ENCODE measurements around the gene SMIM35. TPM values are rescaled to one million over a fixed set of nuclear protein-coding genes. Genes with fewer than 3 reads are reported as not detected.

The SMIM35 gene
- under 1 TPM; 0.08 to 0.29 (median 0.13) TPM for polyA plus RNA-seq (ENCODE audit: insufficient read length in 4 of 4)

DNA sequence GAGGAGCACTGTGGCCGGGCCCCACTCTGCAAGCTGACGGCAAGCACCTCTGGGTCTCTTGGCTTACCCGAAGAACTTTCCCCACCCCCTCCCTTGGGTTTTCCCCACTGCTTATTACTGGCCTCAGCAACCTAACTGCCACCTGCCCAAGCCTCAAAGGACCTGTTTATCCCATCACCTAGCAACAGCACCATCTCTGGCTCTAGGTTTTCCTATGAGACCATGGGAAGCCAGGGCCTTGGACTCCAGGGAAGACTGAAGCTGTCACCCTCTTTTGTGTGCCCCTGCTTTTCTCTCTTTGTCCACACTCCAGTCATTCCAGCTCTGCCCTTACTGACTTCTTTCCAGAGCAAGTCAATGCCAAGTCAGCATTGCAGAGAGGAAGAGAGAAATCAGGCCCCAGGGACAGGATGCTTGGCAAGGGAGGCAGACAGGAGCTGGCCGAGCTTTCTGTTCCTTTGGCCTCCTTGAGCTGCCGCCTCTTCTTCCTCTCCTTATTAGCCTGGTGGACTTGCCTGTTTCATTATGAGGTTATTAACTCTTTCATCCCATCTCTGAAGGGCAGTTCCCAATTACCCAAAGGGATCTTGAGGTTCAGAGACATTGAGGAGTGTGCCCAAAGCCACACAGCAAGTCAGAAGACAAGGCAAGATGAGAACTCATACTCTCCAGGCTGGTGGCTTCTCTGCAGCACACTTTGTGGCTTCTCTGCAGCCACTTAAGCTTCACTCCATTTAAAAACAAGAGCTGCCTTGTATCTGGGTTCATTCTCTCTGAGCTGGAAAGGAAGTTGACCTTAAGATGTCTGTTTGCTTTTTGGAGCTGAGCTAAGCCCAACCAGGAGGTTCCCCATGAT lies at the start of gene SMIM35:
Gene SMIM35, minus strand, starts transcription at position 51 of the 856 bp plus-strand sequence. CDS start 206 bp downstream, outside the sequence.
- no peak for DNase-seq (ENCODE audit: low read depth in 4 of 4, low spot score in 3 of 4)

DNA sequence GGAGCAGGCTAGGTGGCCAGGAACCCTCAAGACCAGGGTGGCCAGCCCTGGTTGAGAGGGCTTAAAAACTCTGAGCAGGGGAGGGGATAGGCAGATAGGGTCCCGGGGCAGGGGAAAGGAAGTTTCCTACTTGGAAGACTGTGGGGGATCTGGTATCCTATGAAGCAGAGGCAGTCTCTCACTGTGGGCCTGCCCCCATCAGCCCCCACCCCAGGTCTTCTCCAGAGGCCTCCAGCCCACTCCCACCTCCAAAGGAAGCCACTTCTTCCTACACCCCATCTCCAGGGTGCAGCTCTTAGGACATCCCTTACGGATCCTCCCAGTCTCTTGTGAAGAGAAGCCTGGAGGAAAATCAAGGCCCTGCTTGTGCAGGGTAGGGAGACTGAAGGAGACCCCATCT lies 49.6 kb upstream of the SMIM35 start:
- no peak for DNase-seq (ENCODE audit: low read depth in 4 of 4, low spot score in 3 of 4)

DNA sequence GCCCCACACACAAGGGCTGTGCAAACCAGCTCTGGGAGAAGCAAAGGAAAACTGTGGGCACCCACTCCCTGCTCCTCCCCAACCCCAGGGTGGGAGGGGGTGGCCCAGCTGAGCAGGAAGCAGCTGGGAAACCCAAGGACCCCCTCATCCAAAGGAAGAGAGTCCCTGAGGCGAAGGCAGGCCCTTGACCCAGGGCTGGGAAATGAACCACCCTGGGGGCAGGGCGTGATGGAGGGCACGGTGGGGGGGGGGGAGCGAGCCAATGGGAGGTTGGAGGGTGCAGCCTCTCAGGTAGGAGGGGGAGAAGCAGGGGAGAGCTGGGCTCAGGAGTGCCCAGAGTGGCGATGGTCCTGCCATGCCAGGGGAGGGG lies 49.0 kb upstream of the SMIM35 start:
- no peak for DNase-seq (ENCODE audit: low read depth in 4 of 4, low spot score in 3 of 4)

DNA sequence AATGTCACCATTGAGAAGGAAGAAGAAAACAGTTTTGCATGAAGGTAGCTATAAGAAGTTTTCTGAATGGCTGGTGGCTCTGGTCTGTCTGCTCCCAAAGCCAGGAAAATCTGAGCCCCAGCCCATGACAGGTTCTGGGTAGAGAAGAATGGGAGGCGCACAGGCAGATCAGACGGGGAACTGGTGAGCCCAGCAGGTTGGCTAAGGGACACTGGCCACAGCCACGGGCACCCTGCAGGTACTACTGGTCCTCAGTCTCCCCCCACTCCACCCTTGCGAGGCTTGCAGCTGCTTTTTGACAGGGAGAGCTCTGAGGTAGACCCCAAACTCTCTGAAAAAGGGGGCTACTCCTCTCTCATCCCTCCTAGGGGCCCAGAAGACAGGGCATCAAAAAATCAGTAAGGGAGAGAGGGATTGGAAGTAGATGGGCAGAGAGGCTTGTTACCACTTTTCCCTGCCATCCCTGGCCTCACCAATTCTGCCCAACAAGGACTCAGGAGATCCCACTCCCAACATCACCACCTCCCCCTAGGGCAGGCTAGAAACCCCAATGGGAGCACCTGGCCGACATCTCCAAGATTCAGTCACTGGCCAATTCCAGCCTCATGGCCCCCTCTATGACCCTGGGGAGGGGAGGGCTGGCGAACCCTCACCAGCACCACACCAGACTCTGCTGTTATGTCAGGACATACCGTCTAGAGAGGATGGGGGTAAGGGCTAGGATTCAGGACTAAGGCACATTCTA lies 48.5 kb upstream of the SMIM35 start:
- no peak for DNase-seq (ENCODE audit: low read depth in 4 of 4, low spot score in 3 of 4)

DNA sequence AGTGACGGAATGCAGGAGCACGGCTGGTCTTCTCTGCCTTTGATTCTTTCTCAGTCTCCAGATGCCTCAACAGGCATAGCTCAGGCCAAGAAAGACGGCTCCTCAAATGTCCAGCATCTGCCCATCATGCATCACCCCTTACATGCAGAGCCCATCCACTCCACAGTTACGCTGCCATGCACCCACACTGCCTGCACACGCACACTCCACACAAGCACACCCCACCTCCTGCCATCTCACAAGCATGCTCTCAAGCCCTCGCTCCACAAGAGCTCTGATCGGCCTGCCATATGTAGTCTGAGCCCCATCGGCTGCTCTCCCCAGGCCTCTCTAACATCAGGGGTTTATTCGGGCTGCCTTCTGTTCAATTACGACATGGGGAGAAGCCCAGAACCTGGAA lies 47.1 kb upstream of the SMIM35 start:
- DNase-seq (ENCODE audit: low read depth in 4 of 4, low spot score in 3 of 4): no peak

DNA sequence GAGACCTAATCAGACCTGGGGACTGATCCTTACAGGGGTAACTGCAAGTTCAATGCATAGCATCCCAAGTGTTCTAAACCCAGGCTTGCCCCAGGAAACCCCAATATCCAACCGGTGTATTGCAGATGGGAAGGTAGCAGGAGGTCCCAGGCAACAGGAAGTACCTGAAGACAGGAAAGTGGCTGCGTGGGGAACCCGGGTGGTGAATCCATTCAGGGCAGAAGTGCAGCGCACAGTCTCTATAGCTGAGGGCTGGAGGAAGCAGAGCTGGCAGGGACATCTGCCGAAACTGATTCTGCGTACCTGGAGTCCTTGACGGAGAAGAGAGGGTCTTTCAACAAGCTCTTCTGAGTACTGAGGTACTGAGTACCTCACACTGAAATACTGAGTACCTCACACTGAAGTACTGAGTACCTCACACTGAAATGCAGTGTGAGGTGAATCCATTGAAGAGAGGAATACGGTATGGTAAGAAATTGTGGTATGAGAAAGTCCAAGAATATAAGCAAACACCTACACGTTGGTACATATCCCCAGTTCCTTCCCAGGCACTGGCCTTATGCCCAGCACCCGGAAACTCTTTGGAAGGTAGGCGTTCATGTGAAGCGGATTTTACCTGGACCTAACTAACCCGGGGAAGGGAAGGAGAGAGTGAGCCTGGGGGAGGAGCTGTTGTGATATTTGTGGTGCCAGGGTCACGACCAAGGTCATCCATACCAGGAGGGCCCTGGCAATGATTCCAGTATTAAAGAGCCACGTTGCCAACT lies 45.8 kb upstream of the SMIM35 start:
- DNase-seq (ENCODE audit: low read depth in 4 of 4, low spot score in 3 of 4): no peak

DNA sequence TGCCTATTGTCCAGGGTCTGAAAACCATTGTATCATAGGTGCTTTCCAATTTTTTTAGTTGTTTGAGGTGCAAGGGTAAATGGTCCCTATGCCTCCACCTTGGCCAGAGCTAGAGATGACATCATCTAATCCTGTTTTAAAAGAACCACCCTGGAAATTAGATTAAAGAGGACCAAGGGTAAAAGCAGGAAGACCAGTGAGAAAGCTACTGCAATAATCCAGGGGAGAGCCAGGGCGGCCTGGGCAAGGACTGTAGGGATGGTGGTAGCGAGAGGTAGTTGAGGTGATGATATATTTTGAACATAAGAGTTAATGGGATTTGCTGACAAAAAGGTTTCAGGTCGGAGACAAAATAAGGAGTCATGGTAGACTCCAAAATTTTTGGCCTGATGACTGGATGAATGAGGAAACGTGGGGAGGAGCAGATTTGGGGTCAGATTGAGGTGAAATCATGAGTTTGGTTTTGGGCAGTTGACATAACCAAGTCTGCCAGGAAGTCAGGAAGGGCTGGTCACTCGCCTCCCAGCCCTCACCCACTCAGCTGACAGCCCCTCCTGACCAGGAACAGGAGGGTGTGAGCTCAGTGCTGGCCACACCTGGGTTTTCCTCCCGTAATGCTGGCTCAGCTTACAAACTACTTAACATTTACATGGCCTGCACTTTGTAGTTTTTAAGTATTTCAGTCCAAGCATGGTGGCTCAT lies 42.9 kb upstream of the SMIM35 start:
- DNase-seq (ENCODE audit: low read depth in 4 of 4, low spot score in 3 of 4): no peak

DNA sequence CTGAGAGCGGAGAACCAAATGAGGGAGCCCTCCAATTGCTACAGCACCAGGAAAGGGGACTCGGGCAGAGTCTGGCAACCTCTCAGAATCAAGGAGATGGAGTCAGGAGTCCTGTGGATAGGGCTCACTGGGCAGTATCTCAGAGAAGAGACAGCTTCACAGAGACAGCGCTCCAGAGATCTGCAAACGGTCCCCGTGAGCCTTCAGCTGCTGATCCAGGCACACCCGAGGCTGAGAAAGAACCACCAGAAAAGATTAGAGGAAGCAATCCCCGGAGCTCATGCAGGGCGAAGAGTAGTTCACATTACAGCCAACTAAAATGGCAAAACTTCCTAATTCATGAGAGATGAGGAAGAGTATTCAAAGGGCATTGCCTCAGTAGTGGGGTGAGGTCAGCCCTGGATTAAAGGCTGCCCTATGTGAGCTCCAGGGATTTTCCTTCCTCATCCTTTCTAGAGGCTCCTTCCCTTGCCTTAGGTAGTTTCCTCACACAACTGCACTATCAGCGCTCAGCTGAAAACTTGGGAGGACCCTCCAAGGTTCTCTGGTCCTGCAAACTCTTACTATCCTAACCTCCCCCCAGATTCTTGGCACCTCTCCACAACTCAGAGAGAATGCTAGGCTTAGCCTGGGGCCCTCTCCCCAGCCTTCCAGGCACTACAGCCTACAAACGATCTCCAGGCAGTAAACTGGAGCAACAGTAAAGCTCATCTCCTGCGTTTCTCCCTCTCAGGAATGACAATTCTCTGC lies 42.1 kb upstream of the SMIM35 start:
- no peak for DNase-seq (ENCODE audit: low read depth in 4 of 4, low spot score in 3 of 4)

DNA sequence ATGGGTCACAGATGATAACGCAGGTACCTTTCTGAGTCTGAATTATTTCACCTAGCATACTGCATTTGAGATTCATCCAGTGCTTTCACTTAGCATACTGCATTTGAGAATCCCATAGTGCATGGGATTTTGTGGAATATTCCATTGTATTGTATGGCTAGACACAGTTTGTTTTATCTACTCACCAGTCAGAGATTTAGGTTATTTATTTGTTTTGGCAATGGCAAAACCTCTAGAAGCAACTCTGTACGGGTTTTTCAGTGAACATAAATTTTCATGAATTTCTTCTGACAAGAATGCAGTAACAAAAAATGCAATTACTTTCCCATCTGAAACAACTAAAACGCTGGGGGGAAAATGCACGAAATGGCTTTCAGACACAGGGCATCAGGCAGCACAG lies 41.5 kb upstream of the SMIM35 start:
- DNase-seq (ENCODE audit: low read depth in 4 of 4, low spot score in 3 of 4): no peak

DNA sequence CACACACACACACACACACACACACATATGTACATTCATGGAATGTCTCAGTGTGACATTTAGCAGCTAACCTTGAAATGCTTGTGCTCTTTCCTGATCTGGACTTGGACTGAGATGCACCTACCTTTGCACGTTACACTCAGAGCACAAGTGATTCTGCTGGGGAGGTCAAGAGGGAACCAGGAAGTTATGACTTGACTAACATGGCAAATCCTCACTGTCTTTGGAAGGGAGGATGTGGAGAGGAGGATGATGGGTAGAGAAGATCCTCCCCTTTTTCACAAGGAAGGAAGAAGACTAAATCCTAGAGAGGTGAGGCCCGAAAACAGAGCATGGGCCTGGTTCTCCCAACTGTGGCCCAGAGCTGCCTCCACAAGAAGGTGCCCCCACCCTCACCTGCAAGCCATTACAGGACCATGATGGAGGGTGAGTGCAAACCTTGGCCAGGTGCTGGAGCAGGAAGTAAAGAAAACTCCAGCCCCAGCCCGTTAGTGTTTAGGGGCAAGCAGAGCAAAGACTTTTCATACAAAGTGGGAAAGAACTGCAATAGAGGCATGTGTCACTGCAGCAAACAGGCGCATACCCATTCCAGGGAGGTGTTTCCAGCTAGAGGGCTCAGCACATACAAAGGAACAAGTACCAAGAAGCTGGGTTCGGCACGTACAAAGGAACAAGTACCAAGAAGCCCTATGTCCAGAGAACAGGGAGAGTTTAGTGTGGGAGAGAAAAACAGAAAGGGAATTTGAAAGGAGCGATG lies 39.5 kb upstream of the SMIM35 start:
- no peak for DNase-seq (ENCODE audit: low read depth in 4 of 4, low spot score in 3 of 4)

DNA sequence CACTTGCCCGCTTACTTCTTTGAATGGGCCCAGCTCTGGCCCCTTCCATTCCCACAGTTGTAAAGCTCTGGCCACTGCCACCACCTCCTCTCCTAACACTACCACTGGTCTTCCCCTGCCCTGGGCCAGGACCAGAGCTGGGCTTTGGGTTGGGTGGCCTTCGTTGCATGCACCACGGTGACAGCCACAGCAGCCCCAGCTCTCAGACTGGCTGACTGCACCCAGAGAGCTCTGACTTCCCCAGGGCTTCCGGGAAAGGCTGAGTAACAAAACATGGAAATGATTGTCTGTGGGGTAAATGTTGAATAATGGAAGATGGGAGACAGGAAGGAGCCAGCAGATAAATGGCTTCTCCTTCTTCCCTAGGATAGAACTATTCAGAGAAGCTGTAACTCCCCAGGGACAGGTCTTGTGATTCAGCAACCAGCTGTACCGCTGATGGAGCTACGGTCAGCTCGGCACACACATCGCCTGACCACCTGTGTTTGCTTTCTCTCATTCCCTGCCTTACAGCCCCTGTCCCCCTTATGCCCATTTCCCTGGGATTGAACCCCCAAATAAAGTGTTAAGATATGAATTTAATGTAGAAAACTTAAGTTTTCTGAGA lies 38.3 kb upstream of the SMIM35 start:
- DNase-seq (ENCODE audit: low read depth in 4 of 4, low spot score in 3 of 4): no peak

DNA sequence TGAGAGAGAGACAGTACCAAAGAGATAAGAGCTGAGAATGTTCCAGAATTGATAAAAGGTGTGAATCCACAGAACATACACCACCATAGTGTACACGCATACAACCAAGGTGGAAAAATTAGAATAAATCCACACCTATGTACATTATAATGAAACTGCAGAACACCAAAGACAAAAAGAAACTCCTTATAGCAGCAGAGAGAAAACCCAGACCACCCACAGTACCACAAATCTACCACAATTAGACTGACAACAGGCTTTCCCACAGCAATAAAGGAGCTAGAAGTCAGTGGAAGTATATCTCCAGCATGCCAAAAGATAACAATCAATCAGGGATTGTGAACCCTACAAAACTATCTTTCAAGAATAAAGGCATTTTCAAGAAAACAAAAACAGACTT lies 34.0 kb upstream of the SMIM35 start:
- no peak for DNase-seq (ENCODE audit: low read depth in 4 of 4, low spot score in 3 of 4)

DNA sequence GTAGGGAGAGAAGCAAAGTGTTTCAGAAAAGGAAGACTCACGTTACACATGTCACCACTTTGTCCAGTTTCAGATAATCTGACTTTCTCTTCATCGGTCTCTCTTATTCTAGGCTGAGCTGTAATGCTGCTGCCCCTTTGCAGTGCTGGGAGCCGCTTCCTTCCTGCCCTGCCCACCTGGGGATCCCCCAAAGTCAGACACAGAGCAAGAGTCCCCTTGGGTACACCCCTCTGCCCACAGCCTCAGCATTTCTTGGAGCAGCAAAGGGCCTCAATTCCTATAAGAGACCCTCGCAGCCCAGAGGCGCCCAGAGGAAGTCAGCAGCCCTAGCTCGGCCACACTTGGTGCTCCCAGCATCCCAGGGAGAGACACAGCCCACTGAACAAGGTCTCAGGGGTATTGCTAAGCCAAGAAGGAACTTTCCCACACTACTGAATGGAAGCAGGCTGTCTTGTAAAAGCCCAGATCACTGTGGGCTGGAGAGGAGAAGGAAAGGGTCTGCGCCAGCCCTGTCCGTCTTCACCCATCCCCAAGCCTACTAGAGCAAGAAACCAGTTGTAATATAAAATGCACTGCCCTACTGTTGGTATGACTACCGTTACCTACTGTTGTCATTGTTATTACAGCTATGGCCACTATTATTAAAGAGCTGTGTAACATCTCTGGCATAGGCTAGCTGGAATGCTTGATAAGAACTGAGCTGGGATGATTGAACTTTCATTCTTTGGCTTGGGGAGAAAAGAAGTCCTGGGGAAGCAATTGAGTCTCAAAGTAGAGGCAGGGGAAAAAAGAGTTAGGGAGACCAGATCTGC lies 31.2 kb upstream of the SMIM35 start:
- no peak for DNase-seq (ENCODE audit: low read depth in 4 of 4, low spot score in 3 of 4)

DNA sequence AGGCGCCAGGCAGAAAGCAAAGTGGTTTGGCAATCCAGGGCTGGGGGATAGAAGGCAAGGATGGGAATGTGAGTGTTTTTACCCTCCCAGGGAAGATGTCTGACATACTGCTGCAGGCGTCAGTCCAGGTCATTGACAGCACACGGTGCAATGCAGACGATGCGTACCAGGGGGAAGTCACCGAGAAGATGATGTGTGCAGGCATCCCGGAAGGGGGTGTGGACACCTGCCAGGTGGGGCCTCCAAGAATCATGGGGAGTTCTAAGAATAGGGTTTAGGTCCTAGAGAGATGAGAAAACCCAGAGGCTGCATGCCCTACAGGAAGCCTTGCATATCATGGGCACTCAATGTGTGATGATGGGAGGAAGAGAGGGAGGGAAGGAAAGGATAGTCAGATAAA lies 28.3 kb upstream of the SMIM35 start:
- no peak for DNase-seq (ENCODE audit: low read depth in 4 of 4, low spot score in 3 of 4)

DNA sequence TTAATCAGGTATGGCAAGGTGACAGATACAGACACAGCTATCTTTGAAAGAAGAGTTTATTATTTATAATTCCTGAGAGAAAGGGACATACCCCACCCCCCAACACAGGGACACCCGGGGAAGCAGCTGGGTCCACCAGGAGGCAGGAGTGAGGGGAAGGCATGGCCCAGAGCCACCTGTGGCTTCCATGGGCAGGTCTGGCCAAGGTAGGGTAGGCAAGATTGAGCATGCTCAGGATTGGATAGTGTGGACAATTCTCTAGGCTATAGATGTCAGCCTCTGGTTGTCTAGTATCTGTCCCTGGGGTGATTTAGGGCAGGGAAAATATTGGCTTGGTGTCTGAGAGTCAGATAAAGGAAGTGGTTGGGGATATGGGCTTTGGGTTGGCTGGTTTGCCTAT lies 27.5 kb upstream of the SMIM35 start:
- DNase-seq (ENCODE audit: low read depth in 4 of 4, low spot score in 3 of 4): no peak

DNA sequence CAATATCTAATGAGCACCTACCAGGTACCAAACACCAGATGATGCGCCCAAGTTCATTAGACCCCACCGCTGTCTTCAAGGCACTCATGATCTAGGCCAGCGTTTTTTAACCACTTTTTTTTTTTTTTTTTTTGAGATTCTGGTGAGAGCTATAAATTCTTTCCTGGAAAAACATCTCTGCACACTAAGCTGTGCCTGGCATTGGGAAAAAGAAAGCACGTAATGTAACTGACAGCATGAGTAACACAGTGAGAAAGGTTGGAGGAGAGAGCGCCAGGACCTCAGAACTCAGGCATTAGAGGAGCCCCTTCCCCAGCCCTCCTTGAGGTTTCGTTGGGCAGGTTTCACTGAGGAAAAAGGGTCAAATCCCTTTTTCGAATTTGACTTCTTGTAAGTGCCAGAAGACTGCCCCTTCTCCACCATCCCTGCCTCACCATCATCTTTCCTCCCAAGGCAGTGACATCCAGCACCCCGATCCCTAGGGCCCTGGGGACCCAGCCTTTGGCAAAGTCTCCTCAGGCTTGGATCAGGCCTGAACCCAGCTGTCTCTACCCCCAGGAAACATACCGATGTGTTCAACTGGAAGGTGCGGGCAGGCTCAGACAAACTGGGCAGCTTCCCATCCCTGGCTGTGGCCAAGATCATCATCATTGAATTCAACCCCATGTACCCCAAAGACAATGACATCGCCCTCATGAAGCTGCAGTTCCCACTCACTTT lies 26.1 kb upstream of the SMIM35 start:
- no peak for DNase-seq (ENCODE audit: low read depth in 4 of 4, low spot score in 3 of 4)

DNA sequence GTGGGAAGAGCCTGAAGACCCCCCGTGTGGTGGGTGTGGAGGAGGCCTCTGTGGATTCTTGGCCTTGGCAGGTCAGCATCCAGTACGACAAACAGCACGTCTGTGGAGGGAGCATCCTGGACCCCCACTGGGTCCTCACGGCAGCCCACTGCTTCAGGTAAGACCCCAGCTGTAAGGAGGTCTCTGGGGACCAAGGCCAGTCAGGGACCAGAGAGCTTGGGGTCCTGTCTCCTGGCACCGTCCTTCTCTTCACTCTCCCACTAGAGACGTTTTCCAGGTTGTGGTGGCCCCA lies 24.9 kb upstream of the SMIM35 start:
- DNase-seq (ENCODE audit: low read depth in 4 of 4, low spot score in 3 of 4): no peak

Data from right renal pelvis (tissue), 4 donors.